ENCODE data around the gene SNX32. TPM values are rescaled to one million over a fixed set of nuclear protein-coding genes. Genes with fewer than 3 reads are reported as not detected.

SNX32 gene
- total RNA-seq, 2 experiments from 2014 or later = 2.4 to 3.3 TPM

DNA sequence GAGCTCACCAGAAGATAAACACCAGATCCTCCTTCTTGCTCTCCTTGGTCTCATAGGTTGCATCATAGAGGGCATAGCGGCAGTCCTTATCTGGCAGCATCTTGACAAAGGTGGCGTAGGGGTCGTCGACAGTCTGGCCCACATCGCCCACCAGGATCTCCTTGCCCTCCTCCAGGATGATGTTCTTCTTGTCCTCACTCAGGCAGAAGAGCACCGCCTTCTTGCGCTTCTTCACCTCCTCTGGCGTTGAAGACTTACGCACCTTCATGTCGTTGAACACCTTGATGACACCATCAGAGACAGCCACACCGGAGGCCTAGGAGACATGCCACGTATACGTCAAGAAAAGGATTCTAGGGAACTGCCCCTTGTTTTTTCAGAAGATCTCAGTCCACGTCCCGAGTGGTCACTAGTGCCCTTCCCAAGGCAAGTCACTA lies 22.2 kb downstream of the SNX32 start:
- Mint-ChIP-seq H3K4me1 (peaks cover 43% of the 10 kb centered on the region), H3K36me3 (peaks cover 54% of the 10 kb centered on the region), H3K27ac (peak overlapping the region; percentile 88), H3K27me3 (no peaks in the 10 kb centered on the region), H3K4me3 (peak overlapping the region; percentile 96), H3K9me3 (peaks cover 7% of the 10 kb centered on the region)
- DNase-seq = no peak

DNA sequence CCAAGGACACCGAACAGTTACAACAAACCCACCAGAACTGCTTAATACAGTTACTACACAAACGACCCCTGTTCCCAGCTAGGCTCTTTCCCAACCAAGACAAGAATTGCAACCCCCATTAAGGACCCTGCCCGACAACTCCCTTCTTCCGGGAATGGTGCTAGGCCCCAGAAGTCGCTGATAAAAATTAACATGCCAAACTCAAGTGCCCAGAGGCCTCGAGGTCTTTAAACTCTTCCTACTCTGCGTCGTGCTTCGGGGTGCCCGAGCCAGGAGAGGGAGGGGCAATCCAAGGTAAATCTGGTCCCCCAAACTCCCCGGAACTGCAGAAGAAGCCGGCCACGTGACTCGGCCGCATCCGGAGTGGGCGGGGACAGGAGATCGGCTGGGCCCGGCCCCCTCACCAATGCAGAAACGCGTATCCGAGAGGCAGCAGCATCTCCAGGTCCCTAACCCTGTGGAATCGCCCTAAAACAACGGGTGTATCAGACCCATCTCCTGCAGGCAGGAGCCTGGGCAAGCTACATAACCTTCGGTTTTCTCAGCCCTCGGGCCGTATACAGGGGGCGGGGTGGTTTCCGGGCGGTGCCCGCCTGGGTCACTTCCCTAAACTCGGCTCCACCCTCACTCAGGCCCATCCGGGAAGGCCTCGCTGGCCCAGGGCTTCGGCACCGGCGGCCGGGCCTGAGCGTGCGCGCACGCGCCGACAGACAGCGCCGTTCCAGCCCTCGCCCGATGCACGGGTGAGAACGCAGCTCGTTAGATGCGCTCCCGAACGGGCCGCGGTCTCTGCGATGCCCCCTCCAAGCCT lies 23.1 kb downstream of the SNX32 start:
- Mint-ChIP-seq H3K4me3 (peak overlapping the region; percentile 96), H3K27me3 (no peaks in the 10 kb centered on the region), H3K27ac (peak overlapping the region; percentile 88), H3K9me3 (peaks cover 2% of the 10 kb centered on the region), H3K4me1 (peaks cover 51% of the 10 kb centered on the region), H3K36me3 (peaks cover 46% of the 10 kb centered on the region)
- peak; percentile 87 for DNase-seq

DNA sequence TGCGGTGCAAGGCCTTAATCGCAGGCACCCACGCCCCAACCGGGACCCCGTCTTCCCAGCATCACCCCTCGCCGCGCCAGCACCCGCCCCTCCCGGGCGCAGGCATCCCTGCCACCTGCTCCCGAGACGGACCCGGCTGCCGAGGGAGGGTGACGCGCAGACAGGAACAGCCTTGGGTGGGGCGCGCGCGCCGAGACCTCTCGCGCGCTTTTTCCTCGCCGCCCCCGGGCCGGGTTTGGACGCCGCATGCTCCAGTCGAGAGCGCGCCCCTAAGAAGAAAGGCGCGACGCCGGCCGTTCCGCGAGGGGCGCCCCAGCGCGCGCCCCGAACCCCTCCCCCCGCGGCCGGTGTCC lies 23.7 kb downstream of the SNX32 start:
- peak overlapping the region; percentile 96 for H3K4me3 Mint-ChIP-seq
- peaks cover 53% of the 10 kb centered on the region for H3K4me1 Mint-ChIP-seq
- no peak for DNase-seq
- H3K27me3 Mint-ChIP-seq = no peaks in the 10 kb centered on the region
- peak overlapping the region; percentile 88 for H3K27ac Mint-ChIP-seq
- H3K36me3 Mint-ChIP-seq = peaks cover 44% of the 10 kb centered on the region
- H3K9me3 Mint-ChIP-seq = no peaks in the 10 kb centered on the region

DNA sequence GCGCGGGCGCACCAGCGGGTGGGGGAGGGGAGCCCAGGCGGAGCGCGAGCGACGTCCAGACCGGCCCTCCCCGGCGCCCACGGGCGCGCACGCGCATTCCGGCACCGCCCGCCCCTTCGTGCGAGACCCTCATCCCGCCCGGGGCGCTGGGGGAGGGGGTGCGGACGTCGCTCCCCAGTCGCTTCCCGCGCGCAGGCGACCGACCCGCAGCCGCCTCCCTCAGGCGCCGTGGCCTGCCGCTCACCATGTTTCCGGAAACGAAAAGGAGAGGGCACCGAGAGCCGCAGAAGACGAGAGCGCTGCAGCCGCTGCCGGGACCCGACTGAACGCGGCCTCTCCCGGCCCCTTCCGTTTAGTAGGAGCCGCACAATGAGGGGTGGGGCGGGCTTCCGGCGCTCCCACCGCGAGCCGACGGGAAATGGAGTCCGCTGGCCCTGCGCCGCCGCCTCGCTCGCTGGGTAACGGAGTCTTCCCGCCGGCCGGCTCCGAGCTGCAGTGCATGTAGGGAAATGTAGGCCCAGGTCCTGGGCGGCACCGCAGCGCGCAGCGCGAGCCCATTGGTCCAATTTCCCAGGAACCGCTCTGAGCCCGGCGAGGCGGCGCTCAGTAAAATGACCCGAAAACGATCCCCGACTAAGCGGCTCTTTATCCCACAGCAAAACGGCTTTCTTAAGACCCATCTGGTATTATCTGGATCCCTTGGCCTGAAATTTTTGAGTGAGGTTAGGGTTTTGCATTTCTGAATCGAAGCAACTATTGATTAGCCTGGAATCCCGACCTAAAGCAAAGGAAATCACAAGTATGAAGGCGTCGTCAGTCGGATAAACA lies 24.3 kb downstream of the SNX32 start, which contains the start of gene CFL1:
CFL1 (minus strand) TSS at position 328 of the 828 bp plus-strand sequence; CDS start at position 247, 81 bp downstream.
- Mint-ChIP-seq H3K36me3 (peaks cover 44% of the 10 kb centered on the region), H3K27me3 (no peaks in the 10 kb centered on the region), H3K4me3 (peak within 1 kb of the TSS; percentile 96), H3K9me3 (no peaks in the 10 kb centered on the region), H3K4me1 (peaks cover 58% of the 10 kb centered on the region), H3K27ac (peak within 1 kb of the TSS; percentile 98)
- peak; percentile 100 for DNase-seq

DNA sequence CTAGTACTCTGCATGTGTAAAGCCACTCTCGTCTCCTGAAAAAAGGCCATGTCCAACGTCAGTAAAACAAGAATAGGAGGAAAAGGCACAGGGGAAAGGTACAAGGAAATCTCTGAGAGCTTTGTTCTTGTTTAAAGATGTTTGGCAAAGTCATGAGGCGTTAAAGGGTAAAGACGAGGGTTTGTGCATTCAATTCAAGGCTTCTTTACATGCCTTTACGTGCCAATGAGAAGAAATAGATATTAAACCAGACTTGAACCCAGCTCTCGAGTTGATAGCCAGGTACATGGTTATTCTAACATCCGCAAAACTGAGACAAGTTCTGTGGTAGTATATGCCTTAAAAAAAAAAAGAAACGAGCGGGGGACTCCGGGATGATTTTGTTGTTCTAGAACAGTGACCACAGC lies 24.9 kb downstream of the SNX32 start:
- peaks cover 40% of the 10 kb centered on the region for H3K36me3 Mint-ChIP-seq
- H3K4me1 Mint-ChIP-seq = peaks cover 57% of the 10 kb centered on the region
- H3K9me3 Mint-ChIP-seq = no peaks in the 10 kb centered on the region
- peak overlapping the region; percentile 98 for H3K27ac Mint-ChIP-seq
- H3K4me3 Mint-ChIP-seq = peak overlapping the region; percentile 95
- no peaks in the 10 kb centered on the region for H3K27me3 Mint-ChIP-seq
- DNase-seq = no peak

DNA sequence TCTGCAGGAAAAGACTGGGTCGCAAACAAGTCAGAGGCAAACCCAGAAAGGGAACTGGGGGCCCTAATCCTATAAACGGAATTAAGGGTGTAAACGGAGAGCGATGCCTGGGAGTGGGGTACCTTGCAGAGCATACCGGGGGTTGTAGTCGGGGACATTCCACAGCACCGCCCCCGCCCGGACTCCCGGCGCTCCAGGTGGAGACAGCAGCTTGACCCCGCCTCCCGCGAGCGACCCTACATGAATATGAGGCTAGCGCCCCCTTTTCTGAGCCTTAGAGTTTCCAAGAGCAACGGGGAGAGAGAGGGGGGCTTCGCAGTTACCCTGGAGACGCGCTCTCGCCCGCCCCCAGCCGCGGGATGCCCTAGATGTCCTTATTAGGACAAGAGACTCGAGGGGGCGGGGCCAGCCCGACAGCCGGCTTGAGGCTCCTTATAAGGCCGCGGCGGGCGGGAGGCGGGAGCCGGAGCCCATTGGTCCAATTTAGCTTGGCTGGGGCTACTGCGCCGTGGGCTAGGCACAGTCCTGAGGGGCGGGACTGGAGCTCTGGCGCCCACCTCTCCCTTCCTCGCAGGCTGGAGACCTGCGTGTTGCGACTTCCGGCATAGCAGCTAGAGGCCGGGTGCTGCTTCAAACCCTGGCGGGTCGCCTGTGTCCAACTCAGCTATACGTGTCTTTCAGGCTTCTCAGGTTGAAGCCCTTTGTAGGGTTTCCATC lies 25.5 kb downstream of the SNX32 start:
- Mint-ChIP-seq H3K27ac (peak overlapping the region; percentile 98), H3K4me3 (peak overlapping the region; percentile 95), H3K36me3 (peaks cover 34% of the 10 kb centered on the region), H3K9me3 (no peaks in the 10 kb centered on the region), H3K27me3 (no peaks in the 10 kb centered on the region), H3K4me1 (peaks cover 53% of the 10 kb centered on the region)
- peak; percentile 99 for DNase-seq

DNA sequence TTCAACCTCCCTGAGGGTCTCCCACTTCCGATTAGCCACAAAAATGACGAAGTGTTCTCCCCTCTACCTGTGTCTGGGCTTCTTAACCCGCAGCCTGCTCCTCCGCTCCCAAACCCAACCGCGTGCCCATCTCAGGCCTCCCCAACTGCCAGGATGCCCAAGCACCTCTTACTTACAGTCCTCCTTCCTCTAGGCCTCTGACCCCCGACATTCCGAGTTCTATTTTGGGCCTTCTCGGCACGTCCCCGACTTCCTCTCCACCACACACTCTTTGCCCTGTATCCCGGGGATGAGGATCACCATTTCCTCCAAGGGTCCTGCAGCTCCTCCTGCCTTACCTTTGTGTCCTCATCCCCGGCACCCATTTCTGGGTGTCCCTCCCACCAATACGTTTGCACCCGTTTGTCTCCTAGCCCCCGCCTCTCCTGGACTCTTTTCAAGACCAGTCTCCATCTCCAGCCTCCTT lies 26.1 kb downstream of the SNX32 start:
- Mint-ChIP-seq H3K4me3 (peak overlapping the region; percentile 95), H3K27ac (peak overlapping the region; percentile 98), H3K9me3 (no peaks in the 10 kb centered on the region), H3K27me3 (no peaks in the 10 kb centered on the region), H3K4me1 (peaks cover 47% of the 10 kb centered on the region), H3K36me3 (peaks cover 29% of the 10 kb centered on the region)
- DNase-seq = no peak

DNA sequence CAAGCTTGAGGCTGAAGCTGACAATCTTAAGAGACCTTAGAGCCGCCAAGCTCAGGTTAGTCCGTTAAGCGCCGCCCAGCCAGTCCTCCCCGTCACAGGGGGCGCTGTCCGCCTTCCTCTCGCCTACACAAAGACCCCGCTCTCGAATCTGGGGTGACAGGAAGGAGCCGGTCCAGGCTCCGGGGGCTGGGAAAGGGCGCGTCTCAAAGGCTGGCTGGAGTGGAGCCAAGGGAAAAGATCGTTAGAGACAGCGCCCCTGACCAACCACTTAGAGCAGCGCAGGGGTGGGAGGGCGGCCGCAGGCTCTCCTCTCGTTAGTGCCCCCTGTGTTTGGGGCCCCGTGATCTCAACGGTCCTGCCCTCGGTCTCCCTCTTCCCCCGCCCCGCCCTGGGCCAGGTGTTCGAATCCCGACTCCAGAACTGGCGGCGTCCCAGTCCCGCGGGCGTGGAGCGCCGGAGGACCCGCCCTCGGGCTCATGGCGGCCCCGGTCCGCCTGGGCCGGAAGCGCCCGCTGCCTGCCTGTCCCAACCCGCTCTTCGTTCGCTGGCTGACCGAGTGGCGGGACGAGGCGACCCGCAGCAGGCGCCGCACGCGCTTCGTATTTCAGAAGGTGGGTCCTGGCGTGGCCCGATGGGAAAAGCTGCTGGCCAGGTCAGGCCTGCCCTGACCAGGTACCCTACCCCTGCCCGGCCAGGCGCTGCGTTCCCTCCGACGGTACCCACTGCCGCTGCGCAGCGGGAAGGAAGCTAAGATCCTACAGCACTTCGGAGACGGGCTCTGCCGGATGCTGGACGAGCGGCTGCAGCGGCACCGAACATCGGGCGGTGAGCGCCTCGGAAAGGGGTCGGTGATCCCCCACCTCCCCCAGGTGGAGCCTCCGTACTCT lies 26.8 kb downstream of the SNX32 start, which contains the start of gene MUS81:
MUS81 (plus strand) TSS at position 156 of the 887 bp plus-strand sequence; CDS start at position 477, 321 bp downstream.
- peaks cover 44% of the 10 kb centered on the region for H3K4me1 Mint-ChIP-seq
- peaks cover 30% of the 10 kb centered on the region for H3K36me3 Mint-ChIP-seq
- peak within 1 kb of the TSS; percentile 98 for H3K27ac Mint-ChIP-seq
- H3K4me3 Mint-ChIP-seq = peak within 1 kb of the TSS; percentile 95
- no peaks in the 10 kb centered on the region for H3K27me3 Mint-ChIP-seq
- peak; percentile 96 for DNase-seq
- no peaks in the 10 kb centered on the region for H3K9me3 Mint-ChIP-seq

DNA sequence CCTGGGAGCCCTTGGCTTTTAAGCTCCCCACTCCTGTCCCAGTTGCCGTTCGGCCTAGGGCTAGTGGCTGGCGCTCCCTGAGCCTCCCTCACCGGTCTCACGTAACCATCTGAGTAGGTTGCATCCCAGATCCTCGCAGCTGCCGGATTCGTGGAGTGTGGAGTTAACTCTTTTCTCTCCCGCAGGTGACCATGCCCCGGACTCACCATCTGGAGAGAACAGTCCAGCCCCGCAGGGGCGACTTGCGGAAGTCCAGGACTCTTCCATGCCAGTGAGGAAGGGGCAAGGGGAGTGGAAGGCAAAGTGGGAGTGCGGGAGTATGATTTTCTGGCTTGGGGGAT lies 27.4 kb downstream of the SNX32 start:
- H3K9me3 Mint-ChIP-seq = no peaks in the 10 kb centered on the region
- H3K4me1 Mint-ChIP-seq = peaks cover 38% of the 10 kb centered on the region
- H3K27me3 Mint-ChIP-seq = no peaks in the 10 kb centered on the region
- DNase-seq = no peak
- H3K36me3 Mint-ChIP-seq = peaks cover 24% of the 10 kb centered on the region
- peak overlapping the region; percentile 95 for H3K4me3 Mint-ChIP-seq
- H3K27ac Mint-ChIP-seq = peak overlapping the region; percentile 98

DNA sequence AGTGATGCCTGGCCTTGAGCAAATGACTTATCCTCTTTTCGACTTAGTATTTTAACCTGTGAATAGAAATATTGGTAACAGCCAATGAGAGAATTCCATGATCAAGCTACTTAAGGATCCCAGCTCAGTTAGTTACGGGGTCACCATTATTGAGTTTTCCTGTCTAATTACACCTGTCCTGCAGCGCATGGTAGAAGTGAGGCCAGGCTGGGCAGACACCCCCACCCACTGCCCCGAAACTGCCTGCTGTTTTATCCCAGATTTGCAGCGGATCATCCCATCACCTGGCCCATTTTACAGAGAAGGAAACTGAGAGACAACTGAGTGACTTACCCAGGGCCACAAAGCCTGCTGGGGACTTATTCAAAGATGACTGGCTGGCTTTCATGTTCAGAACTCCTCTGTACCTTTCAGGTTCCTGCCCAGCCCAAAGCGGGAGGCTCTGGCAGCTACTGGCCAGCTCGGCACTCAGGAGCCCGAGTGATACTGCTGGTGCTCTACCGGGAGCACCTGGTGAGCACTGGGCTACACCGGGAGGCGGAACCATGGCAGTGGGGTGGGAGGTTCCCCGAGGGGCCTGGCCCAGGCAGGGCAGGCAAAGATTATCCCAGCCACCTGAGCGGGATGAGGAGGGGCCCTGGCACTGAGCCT lies 27.9 kb downstream of the SNX32 start:
- H3K4me1 Mint-ChIP-seq = peaks cover 32% of the 10 kb centered on the region
- H3K36me3 Mint-ChIP-seq = peaks cover 19% of the 10 kb centered on the region
- H3K4me3 Mint-ChIP-seq = peak overlapping the region; percentile 95
- no peaks in the 10 kb centered on the region for H3K9me3 Mint-ChIP-seq
- DNase-seq = no peak
- peak overlapping the region; percentile 98 for H3K27ac Mint-ChIP-seq
- no peaks in the 10 kb centered on the region for H3K27me3 Mint-ChIP-seq

DNA sequence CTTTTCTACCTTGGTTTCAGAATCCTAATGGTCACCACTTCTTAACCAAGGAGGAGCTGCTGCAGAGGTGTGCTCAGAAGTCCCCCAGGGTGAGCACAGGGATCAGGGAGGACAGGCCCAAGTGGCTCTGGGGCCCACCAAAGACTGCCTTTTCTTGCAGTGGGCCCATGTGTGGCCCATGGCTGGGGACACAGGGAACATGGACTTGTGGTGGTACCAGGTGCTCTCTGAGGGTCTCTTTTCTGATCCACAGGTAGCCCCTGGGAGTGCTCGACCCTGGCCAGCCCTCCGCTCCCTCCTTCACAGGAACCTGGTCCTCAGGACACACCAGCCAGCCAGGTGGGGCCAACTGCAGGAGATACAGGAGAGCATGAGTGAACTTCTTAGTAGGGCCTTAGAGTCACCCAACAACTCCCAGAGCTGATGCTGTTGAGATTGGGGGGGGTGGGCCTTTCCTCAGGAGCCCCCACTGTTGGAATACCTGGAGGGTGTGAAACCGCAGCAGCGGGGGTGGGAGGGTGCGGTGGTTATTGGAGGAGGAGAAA lies 28.5 kb downstream of the SNX32 start:
- H3K27ac Mint-ChIP-seq = no peak overlapping the region
- no peak for DNase-seq
- no peaks in the 10 kb centered on the region for H3K9me3 Mint-ChIP-seq
- H3K4me3 Mint-ChIP-seq = peak overlapping the region; percentile 95
- no peaks in the 10 kb centered on the region for H3K27me3 Mint-ChIP-seq
- peaks cover 18% of the 10 kb centered on the region for H3K36me3 Mint-ChIP-seq
- peaks cover 30% of the 10 kb centered on the region for H3K4me1 Mint-ChIP-seq

DNA sequence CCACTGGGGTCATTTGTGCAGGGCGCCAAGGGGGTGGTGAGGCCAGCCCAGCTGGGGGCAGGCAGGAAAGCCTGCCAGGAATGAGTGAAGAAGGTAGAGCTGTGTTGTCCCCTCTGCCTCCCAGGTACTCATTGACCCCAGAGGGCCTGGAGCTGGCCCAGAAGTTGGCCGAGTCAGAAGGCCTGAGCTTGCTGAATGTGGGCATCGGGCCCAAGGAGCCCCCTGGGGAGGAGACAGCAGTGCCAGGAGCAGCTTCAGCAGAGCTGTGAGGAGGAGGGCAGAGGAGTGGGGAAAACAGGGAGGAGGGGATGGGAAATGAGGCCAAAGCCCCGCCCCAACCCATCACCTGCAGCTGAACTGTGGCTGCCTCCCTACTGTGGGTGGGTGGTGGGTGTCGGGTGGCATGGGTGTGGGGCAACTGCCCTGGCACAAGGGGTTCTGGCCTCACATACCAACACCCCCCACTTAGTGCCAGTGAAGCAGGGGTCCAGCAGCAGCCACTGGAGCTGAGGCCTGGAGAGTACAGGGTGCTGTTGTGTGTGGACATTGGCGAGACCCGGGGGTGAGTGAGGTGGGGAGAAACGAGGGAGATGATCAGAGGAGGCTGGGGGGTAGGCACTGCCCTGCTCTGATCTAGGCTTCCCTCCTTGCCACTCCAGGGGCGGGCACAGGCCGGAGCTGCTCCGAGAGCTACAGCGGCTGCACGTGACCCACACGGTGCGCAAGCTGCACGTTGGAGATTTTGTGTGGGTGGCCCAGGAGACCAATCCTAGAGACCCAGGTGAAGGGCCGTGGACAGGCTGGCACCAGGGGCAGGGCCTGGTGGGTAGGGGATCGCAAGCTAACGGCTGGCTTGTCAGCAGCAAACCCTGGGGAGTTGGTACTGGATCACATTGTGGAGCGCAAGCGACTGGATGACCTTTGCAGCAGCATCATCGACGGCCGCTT lies 29.5 kb downstream of the SNX32 start:
- Mint-ChIP-seq H3K36me3 (peaks cover 24% of the 10 kb centered on the region), H3K27ac (peak overlapping the region; percentile 36), H3K9me3 (no peaks in the 10 kb centered on the region), H3K4me3 (peak overlapping the region; percentile 41), H3K4me1 (peaks cover 30% of the 10 kb centered on the region), H3K27me3 (no peaks in the 10 kb centered on the region)
- no peak for DNase-seq

Data from activated naive CD8-positive, alpha-beta T cell treated with anti-CD3 and anti-CD28 coated beads for 36 hours (primary cell).